H1 (cell line): ENCODE data around the gene TNC. TPM values are rescaled to one million over a fixed set of nuclear protein-coding genes. Genes with fewer than 3 reads are reported as not detected.

Source experiments
- CTCF ChIA-PET: fragments of 300-600 bp; sonication (Branson Sonifier 250); formaldehyde crosslinking; loops from one replicate; lab custom pipeline; 2021; ENCODE audit not compliant: partially characterized antibody; lab: Charles Lee
- POLR2A ChIA-PET: fragments of 300-600 bp; sonication (Branson Sonifier 250); formaldehyde crosslinking; loops from one replicate; lab custom pipeline; 2021; ENCODE audit warnings: inconsistent platforms; ENCODE audit not compliant: partially characterized antibody; lab: Charles Lee
- DNase-seq, 2 experiments: peaks; one replicate each; pipeline versions ENCODE4 v3.0.0 to v3.0.0-alpha.2; 2010 to 2022; ENCODE audit warnings: low spot score in 2 of 2, low read depth in 1 of 2, mixed read lengths in 1 of 2
- FAIRE-seq: peaks from 2 replicates; lab custom pipeline; 2011; peaks lifted over from hg19 to GRCh38; lab: Jason Lieb, UNC
- H2AFZ ChIP-seq: 2 replicates; pipeline ENCODE4 v1.8.1; 2012; ENCODE audit warnings: low read length, inconsistent platforms
- H2AK5ac ChIP-seq: 2 replicates; pipeline ENCODE4 v1.6.1; 2013; ENCODE audit warnings: low read depth, low read length
- H2BK120ac ChIP-seq: replicated peaks from 2 replicates; pipeline ENCODE3; 2013; ENCODE audit warnings: low read depth, low read length, inconsistent platforms
- H2BK12ac ChIP-seq: 2 replicates; pipeline ENCODE4 v1.6.1; 2013; ENCODE audit warnings: low read depth, low read length
- H2BK15ac ChIP-seq: 2 replicates; pipeline ENCODE4 v1.6.1; 2013; ENCODE audit warnings: low read length
- H2BK20ac ChIP-seq: 2 replicates; pipeline ENCODE4 v1.6.1; 2013; ENCODE audit warnings: low read length
- H2BK5ac ChIP-seq: 2 replicates; pipeline ENCODE4 v1.6.1; 2013; ENCODE audit warnings: low read depth, low read length
- H3K14ac ChIP-seq: 2 replicates; pipeline ENCODE4 v1.6.1; 2013; ENCODE audit warnings: inconsistent platforms; ENCODE audit not compliant: insufficient read length
- H3K18ac ChIP-seq: 2 replicates; pipeline ENCODE4 v1.6.1; 2013; ENCODE audit warnings: low read length; ENCODE audit errors: extremely low read depth
- H3K23ac ChIP-seq: 2 replicates; pipeline ENCODE4 v1.6.1; 2013; ENCODE audit warnings: inconsistent platforms; ENCODE audit not compliant: insufficient read length
- H3K23me2 ChIP-seq: 2 replicates; pipeline ENCODE4 v1.6.1; 2013; ENCODE audit warnings: low read depth, low read length
- H3K27ac ChIP-seq: 2 replicates; pipeline ENCODE4 v1.6.1; 2011; ENCODE audit warnings: low read depth, low read length, inconsistent platforms
- H3K27me3 ChIP-seq, 4 experiments: replicated peaks in 1 of 4; 1 replicate in 1 of 4; 2 replicates in 3 of 4; pipeline versions ENCODE4 v1.6.1 to v1.8.1; 2011 to 2013; ENCODE audit warnings: low read length in 3 of 4, mild to moderate bottlenecking in 3 of 4, inconsistent platforms in 2 of 4, mixed read lengths in 2 of 4, moderate library complexity in 1 of 4; ENCODE audit not compliant: control insufficient read depth in 3 of 4, insufficient read depth in 3 of 4; ENCODE audit errors: extremely low read depth in 1 of 4
- H3K36me3 ChIP-seq, 4 experiments: 2 replicates each; pipeline versions ENCODE4 v1.6.1 to v1.8.1; 2011 to 2013; ENCODE audit warnings: mild to moderate bottlenecking in 4 of 4, low read length in 3 of 4, moderate library complexity in 2 of 4, control low read depth in 1 of 4, inconsistent platforms in 1 of 4; ENCODE audit not compliant: insufficient read depth in 4 of 4, control insufficient read depth in 2 of 4
- H3K4ac ChIP-seq: replicated peaks from 2 replicates; pipeline ENCODE3; 2013; ENCODE audit warnings: low read length, low read depth, mixed read lengths, inconsistent platforms; ENCODE audit not compliant: insufficient read length
- H3K4me1 ChIP-seq, 4 experiments: replicated peaks in 1 of 4; 1 replicate in 1 of 4; 2 replicates in 3 of 4; pipeline versions ENCODE4 v1.6.1 to v1.8.1; 2011 to 2013; ENCODE audit warnings: low read length in 3 of 4, inconsistent platforms in 2 of 4, mixed read lengths in 1 of 4; ENCODE audit not compliant: insufficient read depth in 4 of 4, control insufficient read depth in 3 of 4
- H3K4me2 ChIP-seq, 2 experiments: 2 replicates each; pipeline versions ENCODE4 v1.6.1 to v1.8.1; 2011 to 2013; ENCODE audit warnings: low read depth in 2 of 2, low read length in 2 of 2, control low read depth in 1 of 2, inconsistent platforms in 1 of 2, mild to moderate bottlenecking in 1 of 2; ENCODE audit not compliant: insufficient read depth in 1 of 2
- H3K4me3 ChIP-seq, 4 experiments: fragments of 200-600, 300-600 bp in 1 of 4; sonication (generic), shearing (Covaris generic), sonication (Bioruptor Twin) in 1 of 4; 2 replicates each; pipeline versions ENCODE4 v1.5.1 to v1.8.1; 2011 to 2016; ENCODE audit warnings: low read length in 4 of 4, low read depth in 3 of 4, control low read depth in 2 of 4, inconsistent platforms in 2 of 4, mild to moderate bottlenecking in 2 of 4, mixed read lengths in 1 of 4, moderate library complexity in 1 of 4; ENCODE audit not compliant: insufficient read depth in 2 of 4; ENCODE audit errors: extremely low read depth in 1 of 4
- H3K56ac ChIP-seq: replicated peaks from 2 replicates; pipeline ENCODE3; 2013; ENCODE audit warnings: low read depth, mild to moderate bottlenecking, mixed read lengths, low read length, inconsistent platforms; ENCODE audit not compliant: insufficient read length
- H3K79me1 ChIP-seq: 2 replicates; pipeline ENCODE4 v1.6.1; 2013; ENCODE audit warnings: low read depth, low read length, control low read depth
- H3K79me2 ChIP-seq, 2 experiments: 2 replicates each; pipeline versions ENCODE4 v1.6.1 to v1.8.1; 2012 to 2013; ENCODE audit warnings: low read length in 2 of 2, mild to moderate bottlenecking in 2 of 2, inconsistent platforms in 1 of 2; ENCODE audit not compliant: insufficient read depth in 2 of 2, control insufficient read depth in 1 of 2
- H3K9ac ChIP-seq, 4 experiments: replicated peaks in 1 of 4; 1 replicate in 1 of 4; 2 replicates in 3 of 4; pipeline versions ENCODE4 v1.6.1 to v1.8.1; 2011 to 2013; ENCODE audit warnings: low read depth in 3 of 4, low read length in 3 of 4, control low read depth in 2 of 4, mild to moderate bottlenecking in 2 of 4, moderate library complexity in 2 of 4, inconsistent platforms in 1 of 4; ENCODE audit errors: extremely low read depth in 1 of 4
- H3K9me3 ChIP-seq, 2 experiments: 2 replicates each; pipeline versions ENCODE4 v1.6.1 to v1.8.1; 2012 to 2013; ENCODE audit warnings: mild to moderate bottlenecking in 2 of 2, moderate library complexity in 2 of 2, control low read depth in 1 of 2, inconsistent platforms in 1 of 2, low read depth in 1 of 2, low read length in 1 of 2, mixed read lengths in 1 of 2; ENCODE audit not compliant: insufficient read depth in 2 of 2
- H4K20me1 ChIP-seq, 2 experiments: replicated peaks in 1 of 2; 2 replicates each; pipeline versions ENCODE3 to v1.8.1; 2011 to 2013; ENCODE audit warnings: inconsistent platforms in 2 of 2, low read length in 2 of 2, mild to moderate bottlenecking in 1 of 2; ENCODE audit not compliant: insufficient read depth in 2 of 2, control insufficient read depth in 1 of 2
- H4K5ac ChIP-seq: 2 replicates; pipeline ENCODE4 v1.6.1; 2013; ENCODE audit warnings: low read length, low read depth, mixed read lengths, inconsistent platforms; ENCODE audit not compliant: insufficient read length
- H4K8ac ChIP-seq: 2 replicates; pipeline ENCODE4 v1.8.0; 2013; ENCODE audit warnings: mild to moderate bottlenecking, moderate library complexity, low read length, inconsistent platforms; ENCODE audit not compliant: insufficient read depth; ENCODE audit errors: extremely low read depth
- H4K91ac ChIP-seq: replicated peaks from 2 replicates; pipeline ENCODE3; 2013; ENCODE audit warnings: low read length, mixed read lengths, inconsistent platforms; ENCODE audit not compliant: insufficient read length
- ATF3 ChIP-seq: IDR thresholded peaks from 2 replicates; pipeline ENCODE4 v1.6.1; 2011; ENCODE audit warnings: low read depth, mild to moderate bottlenecking, low read length; ENCODE audit not compliant: insufficient read depth
- BCL11A ChIP-seq, 2 experiments: IDR thresholded peaks; one replicate each; pipeline ENCODE4 v1.6.1; 2011; ENCODE audit warnings: low read depth in 2 of 2, low read length in 2 of 2, mild to moderate bottlenecking in 2 of 2
- CBX5 ChIP-seq: fragments of 300-800, 300-1000 bp; sonication (generic); IDR thresholded peaks from 2 replicates; pipeline ENCODE4 v1.7.1; 2016; ENCODE audit warnings: antibody characterized with exemption, low read length, low read depth
- CEBPB ChIP-seq: IDR thresholded peaks from 2 replicates; pipeline ENCODE4 v1.6.1; 2012; ENCODE audit warnings: low read depth, low read length
- EGR1 ChIP-seq: IDR thresholded peaks from 2 replicates; pipeline ENCODE4 v1.6.1; 2011; ENCODE audit warnings: low read depth, low read length, borderline replicate concordance
- EP300 ChIP-seq, 2 experiments: IDR thresholded peaks; 1 replicate in 1 of 2; 2 replicates in 1 of 2; pipeline ENCODE4 v1.6.1; 2011 to 2012; ENCODE audit warnings: low read depth in 2 of 2, low read length in 2 of 2, mild to moderate bottlenecking in 2 of 2, borderline replicate concordance in 1 of 2, inconsistent platforms in 1 of 2, moderate library complexity in 1 of 2
- GABPA ChIP-seq: IDR thresholded peaks from 2 replicates; pipeline ENCODE4 v1.6.1; 2011; ENCODE audit warnings: mild to moderate bottlenecking, low read length, moderate library complexity, borderline replicate concordance; ENCODE audit not compliant: insufficient read depth
- GTF2F1 ChIP-seq: IDR thresholded peaks from 2 replicates; pipeline ENCODE4 v1.6.1; 2012; ENCODE audit warnings: low read depth, low read length, improper control_type of control experiment, borderline replicate concordance
- MAX ChIP-seq: IDR thresholded peaks from 2 replicates; pipeline ENCODE4 v1.6.1; 2012; ENCODE audit warnings: inconsistent platforms
- POLR2A ChIP-seq, 2 experiments: IDR thresholded peaks; 1 replicate in 1 of 2; 2 replicates in 1 of 2; pipeline ENCODE4 v1.6.1; 2011; ENCODE audit warnings: low read depth in 2 of 2, low read length in 2 of 2, mild to moderate bottlenecking in 2 of 2; ENCODE audit errors: control extremely low read depth in 1 of 2
- POLR2AphosphoS5 ChIP-seq: IDR thresholded peaks from 2 replicates; pipeline ENCODE4 v1.6.1; 2011; ENCODE audit warnings: low read depth, low read length
- SIX5 ChIP-seq: IDR thresholded peaks from 2 replicates; pipeline ENCODE4 v1.6.1; 2011; ENCODE audit warnings: mild to moderate bottlenecking, low read depth, low read length
- SP1 ChIP-seq: IDR thresholded peaks from 2 replicates; pipeline ENCODE4 v1.6.1; 2011; ENCODE audit warnings: low read depth, low read length
- SUZ12 ChIP-seq: fragments of 200-600 bp; sonication (generic); IDR thresholded peaks from 2 replicates; pipeline ENCODE4 v1.6.1; 2012; ENCODE audit warnings: mild to moderate bottlenecking, inconsistent platforms, low read length, moderate library complexity, mixed read lengths
- TCF12 ChIP-seq: IDR thresholded peaks from 2 replicates; pipeline ENCODE4 v1.6.1; 2011; ENCODE audit warnings: low read depth, mild to moderate bottlenecking, low read length
- WGBS, 2 experiments: shearing (Covaris generic) in 1 of 2; methylation state at CpG; one replicate each; pipeline versions ENCODE4 v1.1.6 to v1.1.7; 2013 to 2015; ENCODE audit warnings: low lambda C conversion rate in 2 of 2, mixed read lengths in 2 of 2, inconsistent platforms in 1 of 2, low coverage in 1 of 2, missing lambda C conversion rate in 1 of 2; ENCODE audit not compliant: insufficient replicate concordance in 2 of 2, insufficient coverage in 1 of 2, insufficient read length in 1 of 2; ENCODE audit errors: extremely low coverage in 1 of 2, missing lambda C conversion rate in 1 of 2; 5-methylcytosine and 5-hydroxymethylcytosine counted together
- polyA plus RNA-seq, 7 experiments: library from polyadenylated mRNA; depleted of rRNA in 3 of 7; stranded (reverse) in 5 of 7; unstranded in 2 of 7; fragments of >200 nt in 5 of 7; fragments of 200-250 nt in 2 of 7; gene quantifications; 1 replicate in 5 of 7; 2 replicates in 1 of 7; 4 replicates in 1 of 7; pipeline versions ENCODE4 v1.2.1 to v1.2.3, GENCODE V29; 2011 to 2013; ENCODE audit warnings: missing spikeins in 2 of 7, mixed read lengths in 2 of 7
- total RNA-seq: library from RNA; stranded (reverse); fragmentation: NEBNext Ultra II Directional; extraction: Animal tissue kit (Norgen Biotek cat#: 25700); gene quantifications from 2 replicates; pipeline ENCODE4 v1.2.1, GENCODE V29; 2021

Gene TNC
- total and polyA plus RNA-seq, 2 of the 8 experiments (the other 6 are each of a cell fraction or from before 2014, with no cell fraction given), result 6.2 to 11.4 TPM

GRCh38 chr9:115014438-115014837 lies 103.5 kb downstream of the TNC start:
- Histone ChIP-seq H3K56ac (no peak overlapping the region), H3K14ac (no peak overlapping the region), H3K4ac (no peak overlapping the region), H3K27me3 (no peaks in the 10 kb centered on the region; a peak in 1 of 7 replicates), H4K5ac (no peak overlapping the region), H4K91ac (no peak overlapping the region), H3K9ac (no peak overlapping the region), H3K4me1 (no peaks in the 10 kb centered on the region), H2BK15ac (no peak overlapping the region), H3K36me3 (no peaks in the 10 kb centered on the region), H3K9me3 (no peaks in the 10 kb centered on the region), H2BK20ac (no peak overlapping the region), H3K27ac (no peak overlapping the region), H4K8ac (no peak overlapping the region), H3K18ac (no peak overlapping the region), H4K20me1 (no peaks in the 10 kb centered on the region), H2BK5ac (no peak overlapping the region), H3K4me2 (no peak overlapping the region), H3K79me2 (no peaks in the 10 kb centered on the region), H2AFZ (no peak overlapping the region), H3K79me1 (no peaks in the 10 kb centered on the region), H3K23ac (no peak overlapping the region), H2AK5ac (no peak overlapping the region), H3K4me3 (no peak overlapping the region), H3K23me2 (no peaks in the 10 kb centered on the region), H2BK12ac (no peak overlapping the region), H2BK120ac (no peak overlapping the region)
- DNase-seq (no peak), FAIRE-seq (no peak)
- ChIA-PET CTCF (interaction anchor here (0.7 to 15.3 kb wide), 63 partner anchors 8 to 609 kb away, joined by 3 to 234 read pairs (median 3); partner anchors contain the start of genes TEX48, TNFSF15 and TNFSF8), POLR2A (no interaction called here)
- WGBS, 2 experiments, result 74% methylated on average over 1 of the region's 3 CpGs; no CpG with 5 or more reads in 1 of the 2 experiments
- no peak for TF ChIP-seq SUZ12
- no peak for TF ChIP-seq GTF2F1
- no peak for TF ChIP-seq EP300 (IDR thresholded peaks at IDR 0.05; ENCODE audit: borderline replicate concordance in 1 of 2, low read depth in 2 of 2, low read length in 2 of 2)
- TF ChIP-seq POLR2AphosphoS5, result no peak
- no peak for TF ChIP-seq CBX5
- no peak for TF ChIP-seq SIX5
- TF ChIP-seq EGR1, result no peak
- TF ChIP-seq MAX, result no peak
- no peak for TF ChIP-seq POLR2A (IDR thresholded peaks at IDR 0.05; ENCODE audit: control extremely low read depth in 1 of 2, low read depth in 2 of 2, low read length in 2 of 2)
- no peak for TF ChIP-seq TCF12
- TF ChIP-seq SP1, result no peak
- TF ChIP-seq CEBPB, result no peak
- TF ChIP-seq BCL11A (IDR thresholded peaks at IDR 0.05; ENCODE audit: low read depth in 2 of 2, low read length in 2 of 2), result no peak
- TF ChIP-seq GABPA, result no peak
- TF ChIP-seq ATF3, result no peak
